Endothelial cell (in vitro differentiated cells): ENCODE measurements around the gene SPRTN. TPM values are rescaled to one million over a fixed set of nuclear protein-coding genes. Genes with fewer than 3 reads are reported as not detected.

Experiments
- DNase-seq: peaks from one replicate; pipeline ENCODE4 v3.0.0; 2021; ENCODE audit warnings: low spot score
- H3K27ac Mint-ChIP-seq: one replicate; pipeline ENCODE4 v1.8.0; 2021; ENCODE audit warnings: mixed read lengths, inconsistent platforms; ENCODE audit not compliant: unreplicated experiment
- H3K27me3 Mint-ChIP-seq: one replicate; pipeline ENCODE4 v1.8.0; 2021; ENCODE audit warnings: mild to moderate bottlenecking, moderate library complexity, mixed read lengths, inconsistent platforms; ENCODE audit not compliant: unreplicated experiment
- H3K36me3 Mint-ChIP-seq: one replicate; pipeline ENCODE4 v1.8.0; 2021; ENCODE audit warnings: mild to moderate bottlenecking, low read depth, mixed read lengths, inconsistent platforms; ENCODE audit not compliant: unreplicated experiment
- H3K4me1 Mint-ChIP-seq: one replicate; pipeline ENCODE4 v1.8.0; 2021; ENCODE audit warnings: mild to moderate bottlenecking, mixed read lengths, inconsistent platforms; ENCODE audit not compliant: unreplicated experiment
- H3K4me3 Mint-ChIP-seq: one replicate; pipeline ENCODE4 v1.8.0; 2021; ENCODE audit warnings: mild to moderate bottlenecking, mixed read lengths, inconsistent platforms; ENCODE audit not compliant: unreplicated experiment
- H3K9me3 Mint-ChIP-seq: one replicate; pipeline ENCODE4 v1.8.0; 2021; ENCODE audit warnings: mixed read lengths, inconsistent platforms; ENCODE audit not compliant: unreplicated experiment
- total RNA-seq: library from RNA; stranded (reverse); fragmentation: NEBNext Ultra II Directional; extraction: Animal tissue kit (Norgen Biotek cat#: 25700); gene quantifications from one replicate; pipeline ENCODE4 v1.2.1, GENCODE V29; 2021; ENCODE audit not compliant: unreplicated experiment
- TF ChIP-seq, protein P1 (sequence below): fragments of 200-600 bp; sonication (generic); IDR thresholded peaks from one replicate; pipeline ENCODE4 v1.5.0; 2021; ENCODE audit warnings: antibody characterized with exemption; ENCODE audit not compliant: unreplicated experiment

The SPRTN gene
- total RNA-seq, 1 donor from 2014 or later = 13.5 TPM

DNA sequence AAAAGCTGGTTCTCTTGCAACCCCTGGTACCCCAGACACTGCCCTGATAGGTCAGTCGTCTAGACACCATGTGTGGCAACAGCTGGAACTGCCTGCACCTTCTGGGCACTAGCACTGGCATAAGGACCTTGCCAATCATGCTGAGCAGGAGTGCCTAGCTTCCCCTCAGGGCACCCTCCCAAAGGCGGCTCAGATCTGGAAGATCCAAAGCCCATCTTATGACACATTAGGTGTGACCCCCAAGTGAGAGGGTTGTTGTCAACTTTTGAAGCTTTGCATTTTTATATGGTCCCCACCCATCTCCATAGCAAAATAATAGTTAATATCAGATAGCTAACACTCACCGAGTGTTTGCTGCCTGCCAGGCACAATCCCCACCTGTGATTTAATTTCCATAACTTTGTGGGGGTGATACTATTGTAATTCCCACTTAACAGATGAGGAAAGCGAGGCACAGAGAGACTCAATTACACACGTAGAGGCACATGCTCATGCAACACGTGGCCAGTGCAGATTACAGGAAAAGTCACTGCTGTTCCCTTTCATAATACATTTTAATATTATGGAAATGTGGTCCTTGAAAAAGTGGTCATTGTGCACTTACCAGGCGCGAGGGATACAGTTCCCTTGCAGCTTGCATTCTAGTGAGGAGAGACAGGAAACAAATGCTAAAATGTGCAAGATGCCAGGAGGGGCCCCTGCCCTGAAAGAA is 26.2 kb upstream of the SPRTN start:
- no peaks in the 10 kb centered on the region for H3K36me3 Mint-ChIP-seq
- H3K9me3 Mint-ChIP-seq = no peaks in the 10 kb centered on the region
- H3K4me3 Mint-ChIP-seq = no peak overlapping the region
- no peaks in the 10 kb centered on the region for H3K4me1 Mint-ChIP-seq
- H3K27me3 Mint-ChIP-seq = peaks cover 3% of the 10 kb centered on the region
- DNase-seq = no peak
- no peak overlapping the region for H3K27ac Mint-ChIP-seq
- TF ChIP-seq, protein P1, sequence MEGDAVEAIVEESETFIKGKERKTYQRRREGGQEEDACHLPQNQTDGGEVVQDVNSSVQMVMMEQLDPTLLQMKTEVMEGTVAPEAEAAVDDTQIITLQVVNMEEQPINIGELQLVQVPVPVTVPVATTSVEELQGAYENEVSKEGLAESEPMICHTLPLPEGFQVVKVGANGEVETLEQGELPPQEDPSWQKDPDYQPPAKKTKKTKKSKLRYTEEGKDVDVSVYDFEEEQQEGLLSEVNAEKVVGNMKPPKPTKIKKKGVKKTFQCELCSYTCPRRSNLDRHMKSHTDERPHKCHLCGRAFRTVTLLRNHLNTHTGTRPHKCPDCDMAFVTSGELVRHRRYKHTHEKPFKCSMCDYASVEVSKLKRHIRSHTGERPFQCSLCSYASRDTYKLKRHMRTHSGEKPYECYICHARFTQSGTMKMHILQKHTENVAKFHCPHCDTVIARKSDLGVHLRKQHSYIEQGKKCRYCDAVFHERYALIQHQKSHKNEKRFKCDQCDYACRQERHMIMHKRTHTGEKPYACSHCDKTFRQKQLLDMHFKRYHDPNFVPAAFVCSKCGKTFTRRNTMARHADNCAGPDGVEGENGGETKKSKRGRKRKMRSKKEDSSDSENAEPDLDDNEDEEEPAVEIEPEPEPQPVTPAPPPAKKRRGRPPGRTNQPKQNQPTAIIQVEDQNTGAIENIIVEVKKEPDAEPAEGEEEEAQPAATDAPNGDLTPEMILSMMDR = no peak

DNA sequence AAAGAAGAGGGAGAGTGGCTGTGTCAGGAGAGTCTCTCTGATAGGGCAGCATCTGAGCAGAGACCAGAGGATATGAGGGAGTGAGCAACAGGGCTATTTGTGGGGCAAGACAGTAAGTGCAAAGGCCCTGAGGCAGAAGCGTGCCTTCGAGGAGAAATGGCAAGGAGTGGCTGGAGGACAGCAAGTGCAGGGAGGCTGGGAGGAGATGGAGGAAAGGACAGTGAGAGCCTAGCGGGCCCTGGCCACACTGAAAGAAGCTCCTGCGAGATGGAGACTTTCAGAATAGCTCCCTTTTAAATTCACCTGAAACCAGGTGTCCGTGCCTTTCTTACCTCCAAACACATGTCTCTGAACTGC is 25.7 kb upstream of the SPRTN start:
- no peaks in the 10 kb centered on the region for H3K9me3 Mint-ChIP-seq
- DNase-seq = no peak

DNA sequence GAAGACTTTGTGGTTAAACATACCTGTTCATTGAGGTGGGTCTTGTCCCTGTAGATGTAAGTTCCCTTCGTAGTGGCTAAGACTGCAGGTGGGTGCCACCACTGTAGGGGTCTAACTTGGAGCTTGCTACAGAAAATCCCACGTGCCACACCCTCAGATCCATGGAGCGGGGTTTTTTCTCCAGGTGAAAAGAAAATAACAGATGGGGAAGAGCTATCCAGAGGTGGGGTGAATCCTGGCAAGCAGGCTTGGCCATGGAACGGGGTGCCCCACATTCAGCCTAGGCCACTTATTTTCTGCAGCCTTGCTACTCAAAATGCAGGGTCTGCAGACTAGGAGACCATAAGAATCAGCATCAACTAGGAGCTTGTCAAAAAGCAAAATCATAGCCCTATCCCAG is 24.4 kb upstream of the SPRTN start:
- no peaks in the 10 kb centered on the region for H3K4me1 Mint-ChIP-seq
- TF ChIP-seq, protein P1 = no peak
- no peaks in the 10 kb centered on the region for H3K36me3 Mint-ChIP-seq
- H3K4me3 Mint-ChIP-seq = no peak overlapping the region
- no peak overlapping the region for H3K27ac Mint-ChIP-seq
- DNase-seq = no peak
- peaks cover 2% of the 10 kb centered on the region for H3K27me3 Mint-ChIP-seq
- no peaks in the 10 kb centered on the region for H3K9me3 Mint-ChIP-seq

More for the DNA sequence above, 25.7 kb upstream of the SPRTN start:
- peaks cover 2% of the 10 kb centered on the region for H3K27me3 Mint-ChIP-seq
- no peaks in the 10 kb centered on the region for H3K36me3 Mint-ChIP-seq
- H3K4me1 Mint-ChIP-seq = no peaks in the 10 kb centered on the region
- TF ChIP-seq, protein P1 = no peak
- H3K27ac Mint-ChIP-seq = no peak overlapping the region
- no peak overlapping the region for H3K4me3 Mint-ChIP-seq

DNA sequence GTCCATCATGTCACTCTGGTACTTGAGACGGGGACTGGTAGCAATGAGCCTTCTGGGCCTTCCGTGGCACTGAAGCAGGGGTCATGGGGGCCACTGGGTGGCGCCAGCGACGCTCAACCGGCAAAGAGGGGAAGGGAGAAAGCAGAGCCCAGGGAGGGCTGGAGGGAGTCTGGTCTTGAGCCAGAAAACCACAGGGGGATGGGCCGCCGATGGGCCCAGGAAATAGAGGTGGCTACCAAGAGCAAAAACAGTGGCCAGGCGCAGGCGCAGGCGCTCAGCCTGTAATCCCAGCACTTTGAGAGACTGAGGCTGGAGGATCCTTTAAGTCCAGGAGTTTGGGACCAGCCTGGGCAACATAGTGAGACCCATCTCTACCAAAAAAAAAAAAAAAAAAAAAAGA is 22.2 kb upstream of the SPRTN start:
- H3K27ac Mint-ChIP-seq = no peak overlapping the region
- peaks cover 3% of the 10 kb centered on the region for H3K27me3 Mint-ChIP-seq
- no peaks in the 10 kb centered on the region for H3K4me1 Mint-ChIP-seq
- H3K4me3 Mint-ChIP-seq = no peak overlapping the region
- TF ChIP-seq, protein P1 = no peak
- no peaks in the 10 kb centered on the region for H3K9me3 Mint-ChIP-seq
- H3K36me3 Mint-ChIP-seq = no peaks in the 10 kb centered on the region
- DNase-seq = peak; percentile 42

DNA sequence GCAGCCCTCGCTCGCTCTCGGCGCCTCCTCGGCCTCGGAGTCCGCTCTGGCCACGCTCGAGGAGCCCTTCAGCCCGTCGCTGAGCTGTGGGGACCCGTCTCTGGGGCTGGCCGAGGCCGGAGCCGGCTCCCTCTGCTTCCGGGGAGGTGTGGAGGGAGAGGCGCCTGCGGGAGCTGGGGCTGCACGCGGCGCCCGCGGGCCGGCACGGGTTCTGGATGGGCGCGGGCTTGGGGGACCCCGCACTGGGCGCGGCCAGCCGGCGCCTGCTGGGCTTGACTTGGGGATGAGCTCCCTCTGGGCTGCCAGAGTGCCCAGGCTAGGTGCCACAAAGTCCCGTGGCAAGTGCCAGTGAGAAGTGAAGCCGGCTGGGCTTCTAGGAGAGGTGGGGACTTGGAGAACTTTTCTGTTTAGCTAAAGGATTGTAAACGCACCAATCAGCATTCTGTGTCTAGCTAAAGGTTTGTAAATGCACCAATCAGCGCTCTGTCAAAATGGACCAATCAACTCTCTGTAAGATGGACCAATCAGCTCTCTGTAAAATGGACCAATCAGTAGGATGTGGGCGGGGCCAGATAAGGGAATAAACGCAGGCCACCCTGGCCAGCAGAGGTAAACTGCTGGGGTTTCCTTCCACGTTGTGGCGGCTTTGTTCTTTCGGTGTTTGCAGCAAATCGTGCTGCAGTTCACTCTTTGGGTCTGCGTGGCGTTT is 20.6 kb upstream of the SPRTN start:
- DNase-seq = no peak
- no peaks in the 10 kb centered on the region for H3K4me1 Mint-ChIP-seq
- H3K36me3 Mint-ChIP-seq = no peaks in the 10 kb centered on the region
- H3K27me3 Mint-ChIP-seq = peaks cover 3% of the 10 kb centered on the region
- H3K27ac Mint-ChIP-seq = no peak overlapping the region
- TF ChIP-seq, protein P1 = no peak
- H3K9me3 Mint-ChIP-seq = no peaks in the 10 kb centered on the region
- no peak overlapping the region for H3K4me3 Mint-ChIP-seq
